GM12872 (cell line): Measurements from ENCODE around the gene KCNIP3.

ENCODE experiments used
- TF ChIP-seq, protein P1 (sequence below): IDR thresholded peaks from 3 replicates; pipeline ENCODE4 v1.5.1; 2011; ENCODE audit warnings: low read depth, mild to moderate bottlenecking, low read length, moderate library complexity; ENCODE audit not compliant: insufficient read depth

KCNIP3 gene

DNA sequence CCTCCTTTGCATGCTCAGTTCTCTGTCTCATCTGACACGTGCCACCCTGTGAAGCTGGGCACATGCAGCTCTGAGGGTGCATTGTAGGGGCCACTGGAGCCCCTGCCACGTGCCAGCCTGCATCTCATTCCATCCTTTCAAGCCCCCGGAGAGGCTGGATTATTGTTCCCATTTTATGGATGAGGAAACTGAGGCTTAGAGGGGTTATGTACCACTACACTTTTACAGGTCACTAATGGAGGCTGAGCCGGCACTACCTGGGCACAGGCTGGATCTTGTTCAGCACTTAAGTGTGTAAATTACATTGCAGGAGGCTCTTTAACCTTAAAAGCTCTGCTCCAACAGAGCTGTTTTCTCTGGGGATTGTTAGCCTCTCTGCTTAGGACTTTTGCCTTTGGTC lies 47.5 kb downstream of the KCNIP3 start:
- TF ChIP-seq, protein P1, sequence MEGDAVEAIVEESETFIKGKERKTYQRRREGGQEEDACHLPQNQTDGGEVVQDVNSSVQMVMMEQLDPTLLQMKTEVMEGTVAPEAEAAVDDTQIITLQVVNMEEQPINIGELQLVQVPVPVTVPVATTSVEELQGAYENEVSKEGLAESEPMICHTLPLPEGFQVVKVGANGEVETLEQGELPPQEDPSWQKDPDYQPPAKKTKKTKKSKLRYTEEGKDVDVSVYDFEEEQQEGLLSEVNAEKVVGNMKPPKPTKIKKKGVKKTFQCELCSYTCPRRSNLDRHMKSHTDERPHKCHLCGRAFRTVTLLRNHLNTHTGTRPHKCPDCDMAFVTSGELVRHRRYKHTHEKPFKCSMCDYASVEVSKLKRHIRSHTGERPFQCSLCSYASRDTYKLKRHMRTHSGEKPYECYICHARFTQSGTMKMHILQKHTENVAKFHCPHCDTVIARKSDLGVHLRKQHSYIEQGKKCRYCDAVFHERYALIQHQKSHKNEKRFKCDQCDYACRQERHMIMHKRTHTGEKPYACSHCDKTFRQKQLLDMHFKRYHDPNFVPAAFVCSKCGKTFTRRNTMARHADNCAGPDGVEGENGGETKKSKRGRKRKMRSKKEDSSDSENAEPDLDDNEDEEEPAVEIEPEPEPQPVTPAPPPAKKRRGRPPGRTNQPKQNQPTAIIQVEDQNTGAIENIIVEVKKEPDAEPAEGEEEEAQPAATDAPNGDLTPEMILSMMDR = no peak

DNA sequence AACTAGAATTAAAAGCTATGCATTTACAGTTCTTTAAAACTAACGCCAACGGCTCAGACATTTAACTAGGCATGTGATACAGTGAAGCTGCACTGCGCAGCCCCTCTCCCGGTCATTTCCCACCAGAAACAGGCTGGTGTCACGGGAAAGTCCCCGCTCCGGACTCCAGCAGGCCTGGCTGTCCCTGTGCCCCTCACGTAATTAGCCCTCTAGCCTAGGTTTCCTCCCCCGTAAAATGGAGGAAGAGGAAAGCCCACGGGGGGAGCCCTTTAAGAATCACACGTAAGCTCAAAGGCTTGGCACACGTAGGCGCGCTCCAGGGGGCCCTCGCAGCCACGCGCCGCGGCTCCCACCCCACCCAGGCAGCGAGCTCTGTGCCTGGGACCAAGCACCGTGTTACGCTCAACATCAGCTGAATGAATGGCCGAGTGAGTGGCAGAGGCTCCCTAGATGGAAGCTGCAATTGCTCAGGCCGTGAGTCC lies 48.0 kb downstream of the KCNIP3 start:
- TF ChIP-seq, protein P1 = no peak

DNA sequence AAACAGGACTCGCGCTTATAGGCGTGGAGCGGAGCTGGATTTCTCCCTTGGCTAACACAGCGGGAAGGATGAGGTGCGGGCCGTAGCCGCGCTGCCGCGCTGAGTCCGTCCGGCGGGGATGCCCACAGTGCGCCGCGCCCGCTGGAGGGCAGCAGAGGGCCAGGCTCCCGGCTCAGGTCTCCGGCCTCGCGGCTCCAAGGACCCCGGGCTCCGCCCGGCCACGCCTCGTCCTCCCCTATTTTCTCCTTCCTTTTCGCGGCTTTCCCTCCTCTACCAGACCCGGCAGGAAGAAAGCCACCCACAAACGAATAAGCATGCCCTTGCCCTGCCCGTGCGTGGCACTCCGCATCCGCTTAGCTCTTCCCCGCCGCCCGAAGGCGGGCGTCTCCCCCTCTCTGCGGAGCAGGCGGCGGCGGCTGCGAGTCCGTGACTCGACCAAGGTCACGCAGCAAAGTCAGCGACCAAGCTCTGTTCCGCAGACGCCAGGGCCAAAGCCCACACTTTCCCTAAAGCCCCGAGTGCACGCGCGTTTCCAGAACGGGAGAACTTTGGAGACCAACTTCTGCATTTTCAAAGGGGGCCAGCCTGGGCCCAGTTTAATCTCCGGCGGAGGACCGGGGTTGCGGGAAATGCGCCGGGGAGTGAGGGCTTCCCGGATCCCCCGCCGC lies 48.5 kb downstream of the KCNIP3 start:
- TF ChIP-seq, protein P1 = peak; percentile 92

DNA sequence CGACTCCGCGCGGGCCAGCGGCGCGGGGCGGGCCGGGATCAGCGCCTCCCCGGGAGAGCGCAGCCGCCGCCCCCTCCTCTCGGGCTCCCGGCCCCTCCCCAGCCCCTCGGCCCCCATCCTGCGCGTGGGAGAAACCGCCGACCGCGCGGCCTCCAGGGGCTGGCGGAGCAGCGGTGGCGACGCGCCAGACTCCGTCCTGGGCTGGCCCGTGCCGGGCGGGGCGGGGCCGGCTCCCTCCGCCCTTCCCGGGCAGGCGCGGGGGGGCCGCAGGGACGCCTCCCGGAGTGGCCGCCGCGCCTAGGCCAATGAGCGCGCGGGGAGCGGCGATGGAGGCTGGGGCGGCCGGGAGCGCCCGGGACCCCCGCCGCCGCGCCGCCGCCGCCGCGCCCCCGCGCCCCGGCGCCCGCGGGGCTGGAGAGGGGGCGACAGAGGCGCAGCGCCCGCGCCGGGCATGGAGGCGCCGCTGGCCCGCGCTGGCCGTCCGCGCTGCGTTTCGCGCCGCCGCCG lies 49.1 kb downstream of the KCNIP3 start:
- TF ChIP-seq, protein P1 = no peak

DNA sequence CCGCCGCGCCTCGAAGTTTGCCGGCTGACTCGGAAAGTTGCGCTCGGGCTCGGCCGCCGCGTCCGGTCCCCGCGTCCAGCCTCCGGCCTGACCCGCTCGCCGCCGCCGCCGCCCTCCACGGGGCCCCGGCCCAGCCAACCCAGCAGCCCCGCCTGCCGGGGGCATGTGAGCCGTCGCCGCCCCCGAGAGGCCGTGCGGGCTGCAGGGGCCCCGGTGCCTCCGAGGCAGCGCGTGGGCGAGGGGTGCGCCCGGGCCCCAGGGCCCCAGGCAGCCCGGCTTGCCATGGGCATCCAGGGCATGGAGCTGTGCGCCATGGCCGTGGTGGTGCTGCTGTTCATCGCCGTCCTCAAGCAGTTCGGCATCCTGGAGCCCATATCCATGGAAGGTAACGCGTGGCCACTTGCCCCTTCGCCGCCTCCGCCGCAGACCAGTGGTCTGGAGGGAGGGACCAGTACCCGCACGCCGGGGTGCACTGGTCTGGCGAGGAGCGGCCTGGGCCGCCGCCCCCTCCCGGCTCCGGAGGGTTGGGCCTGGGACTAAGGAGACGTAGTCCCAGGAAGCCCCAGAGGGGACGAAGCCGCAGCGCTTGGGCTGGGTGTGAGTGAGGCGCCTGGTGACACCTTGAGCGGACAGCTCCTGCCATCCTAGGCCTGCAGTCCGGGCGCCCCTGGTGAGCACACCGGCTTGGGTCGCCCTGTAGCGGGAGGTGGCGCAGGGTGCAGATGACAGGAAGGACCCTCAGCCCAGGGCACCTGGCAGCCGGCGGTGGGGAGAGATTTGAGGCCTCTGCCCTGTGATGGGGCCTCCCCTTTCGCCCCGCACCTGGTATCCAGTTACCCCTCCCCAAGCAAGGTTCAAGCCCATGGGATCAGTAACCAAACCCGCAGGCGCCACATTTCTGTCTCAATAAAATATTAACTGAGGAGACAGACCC lies 49.9 kb downstream of the KCNIP3 start:
- TF ChIP-seq, protein P1 = no peak

DNA sequence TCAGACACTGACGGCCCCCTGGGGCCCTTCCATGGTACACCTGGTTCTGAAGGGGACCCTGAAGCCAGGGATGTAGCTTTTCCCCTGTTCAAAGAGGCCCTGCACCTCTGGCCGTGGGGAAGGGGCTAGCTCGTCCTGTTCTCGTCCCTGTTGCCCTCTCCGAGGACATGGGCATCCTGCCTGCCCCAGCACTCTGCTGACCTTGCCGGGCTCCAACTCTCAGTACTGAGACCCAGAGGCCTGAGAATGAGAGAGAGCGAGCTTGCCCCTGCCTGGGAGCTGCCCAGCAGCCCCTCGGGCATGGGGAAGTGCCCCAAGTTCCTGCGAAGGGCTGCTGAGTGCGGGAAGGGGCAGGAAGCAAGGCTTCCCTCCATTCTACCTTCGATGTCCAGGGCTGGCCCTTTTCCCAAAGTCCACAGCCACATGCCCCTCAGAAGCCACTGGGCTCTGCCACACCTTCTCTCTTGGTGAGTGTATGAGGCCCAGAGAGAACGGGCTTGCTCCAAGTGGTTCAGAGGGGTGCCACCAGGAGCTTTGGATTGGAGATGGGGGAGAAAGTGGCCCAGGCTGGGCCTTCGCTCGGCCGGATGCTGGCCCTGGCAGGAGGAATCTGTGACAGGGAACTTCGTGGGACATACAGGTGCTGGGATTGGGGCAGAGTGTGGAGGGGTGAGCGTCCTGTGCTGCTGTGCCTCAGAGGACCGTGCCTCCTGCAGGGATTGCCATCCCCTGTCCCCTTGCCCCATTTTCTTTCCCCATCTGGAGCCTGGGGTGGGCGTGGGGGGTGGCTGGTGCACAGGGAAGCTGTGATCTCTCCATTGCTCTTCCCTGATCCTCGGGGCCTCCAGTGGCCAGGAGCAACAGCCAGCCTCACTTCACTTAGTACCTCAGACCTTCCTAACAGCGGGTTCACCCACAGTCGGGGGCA lies 50.8 kb downstream of the KCNIP3 start:
- TF ChIP-seq, protein P1 = no peak
